Measurements from ENCODE around the gene ECE1. TPM values are rescaled to one million over a fixed set of nuclear protein-coding genes. Genes with fewer than 3 reads are reported as not detected.
A peak's percentile ranks its signal among the peaks of the same experiment; 100 is the strongest.
"Not testable (repeated sequence)": the region's sequence is repeated elsewhere in the genome, so short reads cannot be mapped to it uniquely, and the experiment has no call there.

Gene ECE1
- total and polyA plus RNA-seq, 10 donors, result 17.2 to 142 (median 105) TPM

- Histone ChIP-seq H3K27ac (no peak overlapping the region), H3K4me3 (no peak overlapping the region), H3K4me1 (no peaks in the 10 kb centered on the region), H3K9me3 (no peaks in the 10 kb centered on the region), H3K27me3 (replicated peaks in 1 of 7) (no peaks in the 10 kb centered on the region), H3K36me3 (peaks cover 2 to 100% (median 85%) of the 10 kb centered on the region in 6 donors)
- no peak for DNase-seq
- intact Hi-C loops (cut with DNase I; ENCODE audit: low total_unique reads), result loop anchor here (1.0 kb wide), 1 partner anchor 136 kb away; no protein-coding TSS in a partner anchor
- TF ChIP-seq POLR2AphosphoS5 (IDR thresholded peaks at IDR 0.05) (no peak), CTCF (IDR thresholded peaks at IDR 0.05 in 8 of 11, conservative IDR thresholded peaks at IDR 0.05 in 3 of 11) (peak; percentile 57 to 86 (median 79)), POLR2A (IDR thresholded peaks at IDR 0.05) (no peak)
- WGBS, 5 donors, result 73 to 86% (median 78%) methylated on average over 3 of the region's 3 CpGs
Observed at GRCh38 chr1:21232044-21232443, 58.2 kb downstream of the ECE1 start.

GRCh38 chr1:21229246-21230000, 60.8 kb downstream of the ECE1 start:
- Histone ChIP-seq H3K4me3 (no peak overlapping the region), H3K9me3 (no peaks in the 10 kb centered on the region), H3K27ac (no peak overlapping the region), H3K27me3 (replicated peaks in 1 of 7) (no peaks in the 10 kb centered on the region), H3K4me1 (no peaks in the 10 kb centered on the region), H3K36me3 (peaks cover 2 to 100% (median 85%) of the 10 kb centered on the region in 6 donors)
- TF ChIP-seq POLR2A (IDR thresholded peaks at IDR 0.05), result no peak
- no peak for TF ChIP-seq POLR2AphosphoS5 (IDR thresholded peaks at IDR 0.05)
- TF ChIP-seq CTCF (IDR thresholded peaks at IDR 0.05 in 8 of 11, conservative IDR thresholded peaks at IDR 0.05 in 3 of 11), result no peak
- intact Hi-C loops (cut with DNase I; ENCODE audit: low total_unique reads), result no loop called here
- 88 to 93% (median 91%) methylated on average over 4 of the region's 4 CpGs for WGBS, 5 donors
- DNase-seq, result no peak

GRCh38 chr1:21228224-21228623, 62.0 kb downstream of the ECE1 start:
- intact Hi-C loops (cut with DNase I; ENCODE audit: low total_unique reads); H3K4me1 ChIP-seq; DNase-seq; H3K27me3 ChIP-seq (replicated peaks in 1 of 7); H3K27ac ChIP-seq; H3K9me3 ChIP-seq; H3K4me3 ChIP-seq: not testable (repeated sequence)
- peaks cover 2 to 100% (median 85%) of the 10 kb centered on the region in 6 donors for H3K36me3 ChIP-seq
- 88 to 97% (median 90%) methylated on average over 7 of the region's 7 CpGs for WGBS, 5 donors

- Histone ChIP-seq H3K36me3 (peaks cover 2 to 100% (median 89%) of the 10 kb centered on the region in 6 donors), H3K9me3 (no peaks in the 10 kb centered on the region), H3K4me1 (no peaks in the 10 kb centered on the region), H3K27ac (no peak overlapping the region), H3K27me3 (replicated peaks in 1 of 7) (no peaks in the 10 kb centered on the region), H3K4me3 (no peak overlapping the region)
- WGBS, 5 donors, result 93 to 98% (median 97%) methylated on average over 29 to 33 of the region's 33 CpGs
- intact Hi-C loops (cut with DNase I; ENCODE audit: low total_unique reads), result no loop called here
- no peak for DNase-seq
- TF ChIP-seq POLR2A (IDR thresholded peaks at IDR 0.05) (no peak), CTCF (IDR thresholded peaks at IDR 0.05 in 8 of 11, conservative IDR thresholded peaks at IDR 0.05 in 3 of 11) (no peak), POLR2AphosphoS5 (IDR thresholded peaks at IDR 0.05) (peak in 2 of 3 donors; percentile 22 to 71)
Observed at GRCh38 chr1:21225065-21225464, 65.2 kb downstream of the ECE1 start.

Measured in spleen (tissue), 11 donors.